H1 (cell line): ENCODE measurements around the gene YWHAE. TPM values are rescaled to one million over a fixed set of nuclear protein-coding genes. Genes with fewer than 3 reads are reported as not detected.

Experiments used
- ASH2L ChIP-seq: fragments of 200-600, 300-600 bp; sonication (generic); IDR thresholded peaks from one replicate; pipeline ENCODE4 v1.7.1; 2017; ENCODE audit warnings: low read length
- ATF3 ChIP-seq: IDR thresholded peaks from 2 replicates; pipeline ENCODE4 v1.6.1; 2011; ENCODE audit warnings: low read depth, mild to moderate bottlenecking, low read length; ENCODE audit not compliant: insufficient read depth
- GTF2F1 ChIP-seq: IDR thresholded peaks from 2 replicates; pipeline ENCODE4 v1.6.1; 2012; ENCODE audit warnings: low read depth, low read length, improper control_type of control experiment, borderline replicate concordance
- SRF ChIP-seq: IDR thresholded peaks from 2 replicates; pipeline ENCODE4 v1.6.1; 2011; ENCODE audit warnings: mild to moderate bottlenecking, low read depth, low read length, moderate library complexity
- TAF1 ChIP-seq: IDR thresholded peaks from 2 replicates; pipeline ENCODE4 v1.6.1; 2011; ENCODE audit warnings: mild to moderate bottlenecking, low read depth, low read length
- polyA plus RNA-seq, 7 experiments: library from polyadenylated mRNA; depleted of rRNA in 3 of 7; stranded (reverse) in 5 of 7; unstranded in 2 of 7; fragments of >200 nt in 5 of 7; fragments of 200-250 nt in 2 of 7; gene quantifications; 1 replicate in 5 of 7; 2 replicates in 1 of 7; 4 replicates in 1 of 7; pipeline versions ENCODE4 v1.2.1 to v1.2.3, GENCODE V29; 2011 to 2013; ENCODE audit warnings: missing spikeins in 2 of 7, mixed read lengths in 2 of 7
- total RNA-seq: library from RNA; stranded (reverse); fragmentation: NEBNext Ultra II Directional; extraction: Animal tissue kit (Norgen Biotek cat#: 25700); gene quantifications from 2 replicates; pipeline ENCODE4 v1.2.1, GENCODE V29; 2021

YWHAE gene
- total and polyA plus RNA-seq, 2 of the 8 experiments (the other 6 are each of a cell fraction or from before 2014, with no cell fraction given): 559 to 1,186 TPM

GRCh38 chr17:1435326-1435725, 35.3 kb upstream of the YWHAE start (continued):
- TF ChIP-seq TAF1 (no peak), SRF (no peak), ASH2L (no peak), ATF3 (no peak), GTF2F1 (no peak)
